Stimulated activated naive B cell treated with anti-CD40 and anti-IgM and Interleukin-4, amounts not matched to agents 10 μg/mL and 1 μg/mL and 100 μg/mL, for 72 hours (primary cell): ENCODE data around the gene UTS2.

Experiments used
- ATAC-seq, 2 donors: fragments of 150-1000 bp; cut with Tn5 transposase; replicated peaks; 2 replicates each; pipeline ENCODE4 v1.10.0; 2021; ENCODE audit warnings: moderate library complexity in 1 of 2
- DNase-seq: peaks from one replicate; pipeline ENCODE4 v3.0.0; 2021
- H3K27ac Mint-ChIP-seq: one replicate; pipeline ENCODE4 v1.8.0; 2022; ENCODE audit warnings: mild to moderate bottlenecking, mixed read lengths
- H3K27me3 Mint-ChIP-seq, 2 donors: one replicate each; pipeline ENCODE4 v1.8.0; 2022; ENCODE audit warnings: mixed read lengths in 2 of 2
- H3K36me3 Mint-ChIP-seq, 2 donors: one replicate each; pipeline ENCODE4 v1.8.0; 2022; ENCODE audit warnings: mixed read lengths in 2 of 2, mild to moderate bottlenecking in 1 of 2
- H3K4me1 Mint-ChIP-seq, 2 donors: one replicate each; pipeline ENCODE4 v1.8.0; 2022; ENCODE audit warnings: mixed read lengths in 2 of 2, mild to moderate bottlenecking in 1 of 2
- H3K4me3 Mint-ChIP-seq, 2 donors: one replicate each; pipeline ENCODE4 v1.8.0; 2022; ENCODE audit warnings: mild to moderate bottlenecking in 2 of 2, mixed read lengths in 2 of 2, moderate library complexity in 1 of 2
- H3K9me3 Mint-ChIP-seq, 2 donors: one replicate each; pipeline ENCODE4 v1.8.0; 2022; ENCODE audit warnings: mixed read lengths in 2 of 2, mild to moderate bottlenecking in 1 of 2

UTS2 gene

GRCh38 chr1:7873801-7874795, 21.2 kb upstream of the UTS2 start:
- H3K27me3 Mint-ChIP-seq, result peaks cover 26 to 37% of the 10 kb centered on the region in 2 donors
- peaks cover 3 to 10% of the 10 kb centered on the region in 2 donors for H3K9me3 Mint-ChIP-seq
- H3K4me1 Mint-ChIP-seq, result no peaks in the 10 kb centered on the region
- ATAC-seq (no peak), DNase-seq (no peak)
- H3K36me3 Mint-ChIP-seq, result no peaks in the 10 kb centered on the region
- H3K4me3 Mint-ChIP-seq, result no peak overlapping the region
- no peak overlapping the region for H3K27ac Mint-ChIP-seq

DNA sequence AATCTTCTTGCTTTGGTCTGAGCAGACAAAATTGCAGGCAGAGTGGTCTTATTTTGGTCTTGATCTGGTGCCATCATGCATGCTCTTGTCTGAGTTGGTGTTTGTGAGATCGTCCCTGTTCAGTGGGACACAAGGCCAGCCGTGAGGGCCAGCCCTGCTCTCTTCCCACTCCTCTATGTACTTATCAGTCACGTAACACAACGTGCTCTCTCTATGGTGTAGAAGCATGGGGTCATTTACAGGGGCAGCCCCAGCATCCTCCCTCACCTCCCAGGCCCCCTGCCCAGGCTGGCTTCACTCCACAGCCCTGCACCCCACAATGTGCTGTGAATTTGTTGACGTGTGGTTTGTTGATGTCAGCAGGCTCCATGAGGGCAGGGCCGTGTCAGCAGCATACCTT, 18.3 kb upstream of the UTS2 start:
- Mint-ChIP-seq H3K36me3 (no peaks in the 10 kb centered on the region), H3K4me3 (no peak overlapping the region), H3K27ac (peak overlapping the region; percentile 48), H3K9me3 (peaks cover 0 to 3% of the 10 kb centered on the region in 2 donors), H3K4me1 (no peaks in the 10 kb centered on the region), H3K27me3 (peaks cover 18 to 30% of the 10 kb centered on the region in 2 donors)
- no peak for ATAC-seq
- no peak for DNase-seq

- no peak overlapping the region for H3K27ac Mint-ChIP-seq
- H3K27me3 Mint-ChIP-seq, result peaks cover 6 to 15% of the 10 kb centered on the region in 2 donors
- H3K4me3 Mint-ChIP-seq, result no peak overlapping the region
- H3K9me3 Mint-ChIP-seq, result peaks cover 0 to 1% of the 10 kb centered on the region in 2 donors
- no peak for DNase-seq
- no peaks in the 10 kb centered on the region for H3K4me1 Mint-ChIP-seq
- no peaks in the 10 kb centered on the region for H3K36me3 Mint-ChIP-seq
- no peak for ATAC-seq
Observed at GRCh38 chr1:7869136-7869920, 16.5 kb upstream of the UTS2 start.

GRCh38 chr1:7868070-7868780, 15.4 kb upstream of the UTS2 start:
- no peak for ATAC-seq
- Mint-ChIP-seq H3K9me3 (peaks cover 0 to 1% of the 10 kb centered on the region in 2 donors), H3K4me1 (no peaks in the 10 kb centered on the region), H3K36me3 (no peaks in the 10 kb centered on the region), H3K27ac (no peak overlapping the region), H3K27me3 (peaks cover 0 to 7% of the 10 kb centered on the region in 2 donors), H3K4me3 (no peak overlapping the region)
- no peak for DNase-seq

DNA sequence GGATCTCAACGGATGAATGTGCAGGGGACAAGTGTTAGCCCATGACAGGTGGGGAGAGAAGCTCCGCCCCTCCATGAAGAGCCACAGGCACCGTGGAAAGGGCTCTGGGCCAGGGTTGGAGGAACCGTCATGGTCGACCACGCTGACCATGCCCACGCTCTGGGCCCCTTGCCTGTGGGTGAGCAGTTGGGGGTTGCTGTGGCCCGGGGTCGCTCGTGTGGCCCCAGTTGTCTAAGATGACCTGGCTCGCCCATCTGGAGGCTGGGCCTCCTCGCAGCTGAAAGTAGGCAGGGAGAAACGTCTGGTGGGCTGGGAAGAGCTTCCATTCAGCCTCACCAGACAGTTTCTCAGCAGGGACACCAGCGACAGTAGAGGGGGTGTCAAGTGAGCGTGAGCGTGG, 13.1 kb upstream of the UTS2 start:
- no peaks in the 10 kb centered on the region for H3K4me1 Mint-ChIP-seq
- no peak for DNase-seq
- no peak overlapping the region for H3K27ac Mint-ChIP-seq
- peaks cover 0 to 5% of the 10 kb centered on the region in 2 donors for H3K27me3 Mint-ChIP-seq
- H3K4me3 Mint-ChIP-seq, result no peak overlapping the region
- H3K9me3 Mint-ChIP-seq, result peaks cover 0 to 1% of the 10 kb centered on the region in 2 donors
- no peak for ATAC-seq
- no peaks in the 10 kb centered on the region for H3K36me3 Mint-ChIP-seq

DNA sequence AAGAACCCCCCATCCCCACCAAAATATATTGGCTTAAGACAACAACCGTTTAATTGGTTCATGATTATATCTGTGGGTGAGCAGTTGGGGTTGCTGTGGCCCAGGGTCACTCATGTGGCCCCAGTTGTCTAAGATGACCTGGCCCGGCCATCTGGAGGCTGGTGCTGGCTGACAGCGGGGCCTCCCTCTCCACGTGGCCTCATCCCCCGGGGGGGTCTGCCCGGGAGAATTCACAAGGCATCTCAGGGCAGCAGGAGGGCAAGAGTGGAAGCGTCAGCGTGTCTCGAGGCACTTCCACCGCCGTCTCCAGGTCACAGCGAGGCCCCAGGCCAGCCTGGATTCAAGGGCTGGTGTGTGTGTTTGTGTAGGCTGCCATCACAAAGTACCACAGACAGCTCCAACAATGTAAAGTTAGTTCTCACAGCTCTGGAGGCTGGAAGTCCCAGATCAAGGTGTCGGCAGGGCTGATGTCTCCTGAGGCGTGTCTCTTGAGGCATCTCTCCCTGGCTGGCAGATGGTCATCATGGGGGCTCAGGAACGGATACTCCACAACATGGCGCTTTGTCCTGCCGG, 11.0 kb upstream of the UTS2 start:
- Mint-ChIP-seq H3K27me3 (peaks cover 0 to 5% of the 10 kb centered on the region in 2 donors), H3K9me3 (peaks cover 0 to 1% of the 10 kb centered on the region in 2 donors), H3K36me3 (no peaks in the 10 kb centered on the region), H3K27ac (no peak overlapping the region), H3K4me1 (no peaks in the 10 kb centered on the region), H3K4me3 (no peak overlapping the region)
- DNase-seq (no peak), ATAC-seq (no peak)

DNA sequence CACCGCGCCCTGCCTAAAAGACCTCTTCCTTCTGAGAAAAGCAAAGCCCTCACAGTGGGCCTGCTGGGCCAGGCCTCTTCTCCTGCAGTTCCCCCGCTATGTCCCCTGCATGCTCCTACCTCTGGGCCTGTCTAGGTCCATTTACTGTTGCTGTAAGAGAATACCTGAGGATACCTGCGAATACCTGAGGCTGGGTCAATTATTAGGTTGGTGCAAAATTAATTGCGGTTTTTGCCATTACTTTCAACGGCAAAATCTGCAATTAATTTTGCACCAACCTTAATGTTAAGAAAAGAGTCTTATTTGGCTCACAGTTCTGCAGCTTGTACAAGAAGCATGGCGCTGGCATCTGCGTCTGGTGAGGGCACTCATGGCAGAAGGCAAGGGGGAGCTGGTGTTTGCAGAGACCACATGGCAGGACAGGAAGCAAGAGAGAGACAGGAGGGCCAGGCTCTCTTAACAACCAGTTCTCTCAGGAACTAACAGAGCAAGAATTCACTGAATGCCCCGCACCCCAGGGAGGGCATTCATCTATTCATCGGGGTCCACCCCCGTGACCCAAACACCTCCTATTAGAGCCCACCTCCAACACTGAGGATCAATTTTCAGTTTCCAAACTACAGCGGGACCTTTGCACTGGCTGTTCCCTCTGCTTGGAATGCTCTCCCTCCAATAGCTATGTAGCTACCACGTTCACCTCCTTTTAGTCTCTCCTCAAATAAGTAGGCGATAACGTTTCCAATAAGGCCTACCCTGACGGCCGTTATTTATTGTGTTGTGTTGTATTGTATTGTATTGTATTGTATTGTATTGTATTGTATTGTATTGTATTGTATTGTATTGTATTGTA, 9.6 kb upstream of the UTS2 start:
- H3K4me1 Mint-ChIP-seq, result no peaks in the 10 kb centered on the region
- DNase-seq, result no peak
- H3K9me3 Mint-ChIP-seq, result no peaks in the 10 kb centered on the region
- ATAC-seq, result no peak
- no peak overlapping the region for H3K4me3 Mint-ChIP-seq
- H3K27ac Mint-ChIP-seq, result no peak overlapping the region
- H3K36me3 Mint-ChIP-seq, result no peaks in the 10 kb centered on the region
- H3K27me3 Mint-ChIP-seq, result peaks cover 0 to 5% of the 10 kb centered on the region in 2 donors

- Mint-ChIP-seq H3K9me3 (no peaks in the 10 kb centered on the region), H3K36me3 (no peaks in the 10 kb centered on the region), H3K27me3 (peaks cover 0 to 5% of the 10 kb centered on the region in 2 donors), H3K4me3 (no peak overlapping the region), H3K4me1 (peaks cover 0 to 3% of the 10 kb centered on the region in 2 donors), H3K27ac (no peak overlapping the region)
- DNase-seq (no peak), ATAC-seq (no peak)
Observed at GRCh38 chr1:7861452-7861851, 8.6 kb upstream of the UTS2 start.

- DNase-seq (no peak), ATAC-seq (no peak)
- no peaks in the 10 kb centered on the region for H3K9me3 Mint-ChIP-seq
- no peaks in the 10 kb centered on the region for H3K36me3 Mint-ChIP-seq
- no peak overlapping the region for H3K4me3 Mint-ChIP-seq
- H3K27ac Mint-ChIP-seq, result no peak overlapping the region
- H3K27me3 Mint-ChIP-seq, result peaks cover 5 to 10% of the 10 kb centered on the region in 2 donors
- H3K4me1 Mint-ChIP-seq, result peaks cover 3 to 8% of the 10 kb centered on the region in 2 donors
Observed at GRCh38 chr1:7860130-7860529, 7.3 kb upstream of the UTS2 start.

DNA sequence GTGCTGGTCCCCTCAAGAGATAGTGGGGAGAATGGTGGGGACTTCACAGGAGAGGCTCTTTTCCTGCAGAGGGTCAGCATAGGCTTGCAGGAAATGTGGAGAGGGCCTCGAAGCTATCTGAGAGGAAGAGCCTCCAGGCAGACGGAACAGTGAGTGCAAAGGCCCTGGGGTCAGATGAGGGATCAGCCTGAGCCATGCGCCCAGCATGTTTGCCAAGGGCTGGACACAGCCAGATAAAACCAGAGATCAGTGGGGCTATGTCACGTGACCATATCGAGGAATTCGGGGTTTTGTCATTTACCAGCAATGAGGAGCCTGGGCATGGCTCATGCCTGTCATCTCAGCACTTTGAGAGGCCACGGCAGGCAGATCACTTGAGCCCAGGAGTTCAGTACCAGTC, 6.5 kb upstream of the UTS2 start:
- no peak for ATAC-seq

DNA sequence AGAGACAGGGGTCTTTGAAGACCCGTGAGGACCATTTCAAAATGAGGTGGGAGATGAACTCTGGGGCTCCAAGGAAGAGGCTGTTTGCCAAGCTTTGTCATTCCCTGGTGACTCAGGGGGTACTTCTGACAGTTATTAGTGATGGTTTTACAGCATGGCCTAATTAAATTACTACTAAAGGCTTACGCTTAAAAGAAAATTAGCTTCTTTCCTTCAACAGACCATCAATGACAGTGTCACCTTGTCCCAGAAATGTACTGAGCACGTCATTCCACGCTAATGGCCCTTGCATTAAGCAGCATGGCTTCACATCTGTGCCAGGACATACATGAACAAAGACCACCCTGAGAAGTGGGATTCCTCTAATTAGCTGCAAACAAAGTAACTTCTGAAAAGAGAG, 5.1 kb upstream of the UTS2 start:
- Mint-ChIP-seq H3K4me3 (no peak overlapping the region), H3K36me3 (no peaks in the 10 kb centered on the region), H3K27ac (no peak overlapping the region), H3K27me3 (peaks cover 5 to 10% of the 10 kb centered on the region in 2 donors), H3K9me3 (no peaks in the 10 kb centered on the region), H3K4me1 (peaks cover 3 to 8% of the 10 kb centered on the region in 2 donors)
- DNase-seq (no peak), ATAC-seq (no peak)

More for the DNA sequence above, 6.5 kb upstream of the UTS2 start:
- no peak for DNase-seq
- Mint-ChIP-seq H3K4me3 (no peak overlapping the region), H3K36me3 (no peaks in the 10 kb centered on the region), H3K4me1 (peaks cover 3 to 8% of the 10 kb centered on the region in 2 donors), H3K27me3 (peaks cover 5 to 9% of the 10 kb centered on the region in 2 donors), H3K27ac (no peak overlapping the region), H3K9me3 (no peaks in the 10 kb centered on the region)

DNA sequence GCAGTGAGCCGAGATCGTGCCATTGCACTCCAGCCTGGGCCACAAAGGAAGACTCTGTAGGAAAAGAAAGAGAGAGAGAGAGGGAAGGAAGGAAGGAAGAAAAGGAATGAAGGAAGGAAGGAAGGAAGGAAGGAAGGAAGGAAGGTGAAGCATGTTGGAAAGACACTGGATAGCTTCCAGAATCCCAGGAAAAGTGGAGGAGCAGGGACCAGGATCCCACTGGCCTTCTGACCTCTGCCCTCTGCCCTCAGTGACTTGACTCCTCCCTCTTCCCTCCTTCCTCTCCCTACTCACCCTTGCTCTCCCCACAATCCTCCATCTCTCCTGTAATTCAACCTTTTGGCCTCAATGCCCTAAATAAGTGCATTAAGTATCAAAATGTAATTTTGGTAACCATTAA, 4.1 kb upstream of the UTS2 start:
- ATAC-seq (no peak), DNase-seq (no peak)
- Mint-ChIP-seq H3K4me3 (no peak overlapping the region), H3K27ac (no peak overlapping the region), H3K9me3 (no peaks in the 10 kb centered on the region), H3K27me3 (peaks cover 5 to 12% of the 10 kb centered on the region in 2 donors), H3K4me1 (peaks cover 3 to 8% of the 10 kb centered on the region in 2 donors), H3K36me3 (no peaks in the 10 kb centered on the region)

- Mint-ChIP-seq H3K9me3 (no peaks in the 10 kb centered on the region), H3K36me3 (no peaks in the 10 kb centered on the region), H3K4me3 (peak overlapping the region in 1 of 2 donors; percentile 60), H3K27ac (no peak overlapping the region), H3K27me3 (peaks cover 7 to 15% of the 10 kb centered on the region in 2 donors), H3K4me1 (peaks cover 3 to 8% of the 10 kb centered on the region in 2 donors)
- peak in 1 of 2 donors; percentile 67 for ATAC-seq
- DNase-seq, result no peak
Observed at GRCh38 chr1:7856345-7856744, 3.5 kb upstream of the UTS2 start.
